HepG2 (cell line): ENCODE measurements around the gene BICRA.
A peak's percentile ranks its signal among the peaks of the same experiment; 100 is the strongest.

Experiments
- BCL6 ChIP-seq: IDR thresholded peaks from 2 replicates; pipeline ENCODE4 v1.6.1; 2016; ENCODE audit warnings: missing genetic modification reagents, missing compliant biosample characterization
- FIP1L1 ChIP-seq: fragments of 200-400 bp; formaldehyde crosslinking; IDR thresholded peaks from 2 replicates; pipeline ENCODE4 v1.6.1; 2018; ENCODE audit warnings: low read depth, mild to moderate bottlenecking, low read length, moderate library complexity, borderline replicate concordance; ENCODE audit not compliant: insufficient read depth
- MYNN ChIP-seq: sonication (generic); formaldehyde crosslinking; IDR thresholded peaks from 2 replicates; pipeline ENCODE4 v1.4.0; 2020; ENCODE audit warnings: mild to moderate bottlenecking, low read depth, missing genetic modification reagents
- NR3C1 ChIP-seq: sonication (generic); formaldehyde crosslinking; IDR thresholded peaks from 2 replicates; pipeline ENCODE4 v1.4.0; 2020; ENCODE audit warnings: missing genetic modification reagents
- POLR2A ChIP-seq, 2 experiments: IDR thresholded peaks; 2 replicates each; pipeline ENCODE4 v1.6.1; 2011; ENCODE audit warnings: low read depth in 2 of 2, low read length in 2 of 2, mild to moderate bottlenecking in 1 of 2, moderate library complexity in 1 of 2; ENCODE audit not compliant: insufficient read depth in 1 of 2
- POLR2AphosphoS2 ChIP-seq: IDR thresholded peaks from 2 replicates; pipeline ENCODE4 v1.6.1; 2011; ENCODE audit warnings: low read depth, low read length, improper control_type of control experiment
- RFX5 ChIP-seq: IDR thresholded peaks from 2 replicates; pipeline ENCODE4 v1.6.1; 2011; ENCODE audit warnings: low read depth, low read length, improper control_type of control experiment
- SYNCRIP ChIP-seq: fragments of 200-400 bp; formaldehyde crosslinking; IDR thresholded peaks from 2 replicates; pipeline ENCODE4 v1.6.1; 2018; ENCODE audit warnings: mild to moderate bottlenecking, low read depth, low read length; ENCODE audit not compliant: insufficient read depth
- ZBTB7A ChIP-seq: sonication (generic); formaldehyde crosslinking; IDR thresholded peaks from 2 replicates; pipeline ENCODE4 v1.8.0; 2022; ENCODE audit warnings: mild to moderate bottlenecking, missing genetic modification reagents
- ZKSCAN5 ChIP-seq: sonication (generic); formaldehyde crosslinking; IDR thresholded peaks from 2 replicates; pipeline ENCODE4 v1.5.1; 2020; ENCODE audit warnings: mild to moderate bottlenecking, missing genetic modification reagents
- TF ChIP-seq, protein P1 (sequence below): sonication (generic); formaldehyde crosslinking; conservative IDR thresholded peaks from 2 replicates; pipeline ENCODE4 v1.4.0; 2020; ENCODE audit warnings: missing genetic modification reagents
- TF ChIP-seq, protein P2 (sequence below): sonication (generic); formaldehyde crosslinking; IDR thresholded peaks from 2 replicates; pipeline ENCODE4 v1.9.0; 2022; ENCODE audit warnings: missing genetic modification reagents, mild to moderate bottlenecking, borderline replicate concordance
- TF ChIP-seq, protein P3 (sequence below): sonication (generic); formaldehyde crosslinking; IDR thresholded peaks from 2 replicates; pipeline ENCODE4 v1.8.0; 2022; ENCODE audit warnings: mild to moderate bottlenecking, missing genetic modification reagents, borderline replicate concordance
- TF ChIP-seq, protein P4 (sequence below): sonication (generic); formaldehyde crosslinking; IDR thresholded peaks from 2 replicates; pipeline ENCODE4 v1.5.0; 2020; ENCODE audit warnings: mild to moderate bottlenecking, missing genetic modification reagents, moderate library complexity

DNA sequence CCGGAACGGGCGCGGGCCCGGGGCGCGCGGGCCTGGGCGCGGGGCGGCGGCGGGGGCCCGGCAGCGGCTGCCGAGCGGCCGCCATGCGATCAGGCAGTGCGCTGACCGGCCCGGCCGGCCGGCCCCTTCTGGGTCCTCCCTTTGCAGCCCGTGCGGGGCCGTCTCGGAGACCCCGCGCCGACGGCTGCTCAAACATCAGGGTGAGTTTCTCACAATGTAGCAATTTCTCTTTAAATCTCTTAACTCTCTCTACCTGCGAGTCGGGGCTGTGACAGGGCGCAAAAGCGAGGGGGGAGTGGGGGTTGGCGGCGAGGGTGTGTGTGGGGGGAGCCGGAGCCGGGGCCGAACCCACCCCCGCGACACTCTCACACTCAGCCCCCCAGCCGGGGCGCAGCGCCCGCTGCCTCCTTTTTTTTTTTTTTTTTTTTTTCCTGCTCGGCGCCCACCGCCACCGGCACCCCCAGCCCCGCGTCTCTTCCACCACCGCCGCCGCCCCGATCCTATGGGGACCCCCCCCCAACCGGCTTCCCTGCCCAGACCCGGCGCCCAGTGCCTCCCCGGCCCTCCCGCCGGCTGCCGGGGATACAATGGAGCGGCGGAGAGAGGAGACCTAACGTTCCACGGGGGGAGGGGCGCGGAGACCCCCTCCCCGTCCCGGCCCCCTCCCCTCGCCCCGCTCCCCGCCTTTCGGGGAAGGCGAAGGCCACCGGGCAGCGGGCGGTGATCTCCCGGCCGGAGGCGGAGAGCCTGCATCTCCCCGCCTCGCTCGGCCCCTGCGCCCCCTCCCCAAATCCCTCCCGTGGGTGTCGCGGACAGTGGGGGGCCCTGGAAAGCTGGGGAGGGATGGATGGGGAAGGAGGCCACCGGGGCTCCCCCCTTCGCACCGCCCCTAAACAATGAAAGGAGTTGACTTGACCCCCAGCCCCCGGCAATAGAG, at the start of gene BICRA:
- TF ChIP-seq, protein P1, sequence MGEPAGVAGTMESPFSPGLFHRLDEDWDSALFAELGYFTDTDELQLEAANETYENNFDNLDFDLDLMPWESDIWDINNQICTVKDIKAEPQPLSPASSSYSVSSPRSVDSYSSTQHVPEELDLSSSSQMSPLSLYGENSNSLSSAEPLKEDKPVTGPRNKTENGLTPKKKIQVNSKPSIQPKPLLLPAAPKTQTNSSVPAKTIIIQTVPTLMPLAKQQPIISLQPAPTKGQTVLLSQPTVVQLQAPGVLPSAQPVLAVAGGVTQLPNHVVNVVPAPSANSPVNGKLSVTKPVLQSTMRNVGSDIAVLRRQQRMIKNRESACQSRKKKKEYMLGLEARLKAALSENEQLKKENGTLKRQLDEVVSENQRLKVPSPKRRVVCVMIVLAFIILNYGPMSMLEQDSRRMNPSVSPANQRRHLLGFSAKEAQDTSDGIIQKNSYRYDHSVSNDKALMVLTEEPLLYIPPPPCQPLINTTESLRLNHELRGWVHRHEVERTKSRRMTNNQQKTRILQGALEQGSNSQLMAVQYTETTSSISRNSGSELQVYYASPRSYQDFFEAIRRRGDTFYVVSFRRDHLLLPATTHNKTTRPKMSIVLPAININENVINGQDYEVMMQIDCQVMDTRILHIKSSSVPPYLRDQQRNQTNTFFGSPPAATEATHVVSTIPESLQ, result no peak
- TF ChIP-seq MYNN (CRISPR knock-in tag) (no peak), SYNCRIP (no peak), RFX5 (no peak), ZBTB7A (CRISPR knock-in tag) (no peak), POLR2A (IDR thresholded peaks at IDR 0.05; ENCODE audit: insufficient read depth in 1 of 2, low read depth in 2 of 2, low read length in 2 of 2) (0 out of 4 replicates have a peak, but pooled peaks of 1 of the 2 experiments have one; percentile 31), ZKSCAN5 (CRISPR knock-in tag) (no peak), FIP1L1 (no peak), NR3C1 (CRISPR knock-in tag) (no peak), BCL6 (CRISPR knock-in tag) (no peak), POLR2AphosphoS2 (no peak)
- TF ChIP-seq, protein P2, sequence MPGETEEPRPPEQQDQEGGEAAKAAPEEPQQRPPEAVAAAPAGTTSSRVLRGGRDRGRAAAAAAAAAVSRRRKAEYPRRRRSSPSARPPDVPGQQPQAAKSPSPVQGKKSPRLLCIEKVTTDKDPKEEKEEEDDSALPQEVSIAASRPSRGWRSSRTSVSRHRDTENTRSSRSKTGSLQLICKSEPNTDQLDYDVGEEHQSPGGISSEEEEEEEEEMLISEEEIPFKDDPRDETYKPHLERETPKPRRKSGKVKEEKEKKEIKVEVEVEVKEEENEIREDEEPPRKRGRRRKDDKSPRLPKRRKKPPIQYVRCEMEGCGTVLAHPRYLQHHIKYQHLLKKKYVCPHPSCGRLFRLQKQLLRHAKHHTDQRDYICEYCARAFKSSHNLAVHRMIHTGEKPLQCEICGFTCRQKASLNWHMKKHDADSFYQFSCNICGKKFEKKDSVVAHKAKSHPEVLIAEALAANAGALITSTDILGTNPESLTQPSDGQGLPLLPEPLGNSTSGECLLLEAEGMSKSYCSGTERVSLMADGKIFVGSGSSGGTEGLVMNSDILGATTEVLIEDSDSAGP, result 0 out of 2 replicates have a peak, but pooled peaks have one; percentile 11
- TF ChIP-seq, protein P3, sequence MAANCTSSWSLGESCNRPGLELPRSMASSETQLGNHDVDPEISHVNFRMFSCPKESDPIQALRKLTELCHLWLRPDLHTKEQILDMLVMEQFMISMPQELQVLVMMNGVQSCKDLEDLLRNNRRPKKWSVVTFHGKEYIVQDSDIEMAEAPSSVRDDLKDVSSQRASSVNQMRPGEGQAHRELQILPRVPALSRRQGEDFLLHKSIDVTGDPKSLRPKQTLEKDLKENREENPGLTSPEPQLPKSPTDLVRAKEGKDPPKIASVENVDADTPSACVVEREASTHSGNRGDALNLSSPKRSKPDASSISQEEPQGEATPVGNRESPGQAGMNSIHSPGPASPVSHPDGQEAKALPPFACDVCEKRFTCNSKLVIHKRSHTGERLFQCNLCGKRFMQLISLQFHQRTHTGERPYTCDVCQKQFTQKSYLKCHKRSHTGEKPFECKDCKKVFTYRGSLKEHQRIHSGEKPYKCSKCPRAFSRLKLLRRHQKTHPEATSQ (CRISPR knock-in tag), result no peak
- TF ChIP-seq, protein P4, sequence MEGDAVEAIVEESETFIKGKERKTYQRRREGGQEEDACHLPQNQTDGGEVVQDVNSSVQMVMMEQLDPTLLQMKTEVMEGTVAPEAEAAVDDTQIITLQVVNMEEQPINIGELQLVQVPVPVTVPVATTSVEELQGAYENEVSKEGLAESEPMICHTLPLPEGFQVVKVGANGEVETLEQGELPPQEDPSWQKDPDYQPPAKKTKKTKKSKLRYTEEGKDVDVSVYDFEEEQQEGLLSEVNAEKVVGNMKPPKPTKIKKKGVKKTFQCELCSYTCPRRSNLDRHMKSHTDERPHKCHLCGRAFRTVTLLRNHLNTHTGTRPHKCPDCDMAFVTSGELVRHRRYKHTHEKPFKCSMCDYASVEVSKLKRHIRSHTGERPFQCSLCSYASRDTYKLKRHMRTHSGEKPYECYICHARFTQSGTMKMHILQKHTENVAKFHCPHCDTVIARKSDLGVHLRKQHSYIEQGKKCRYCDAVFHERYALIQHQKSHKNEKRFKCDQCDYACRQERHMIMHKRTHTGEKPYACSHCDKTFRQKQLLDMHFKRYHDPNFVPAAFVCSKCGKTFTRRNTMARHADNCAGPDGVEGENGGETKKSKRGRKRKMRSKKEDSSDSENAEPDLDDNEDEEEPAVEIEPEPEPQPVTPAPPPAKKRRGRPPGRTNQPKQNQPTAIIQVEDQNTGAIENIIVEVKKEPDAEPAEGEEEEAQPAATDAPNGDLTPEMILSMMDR (CRISPR knock-in tag), result no peak
